CD4-positive, alpha-beta memory T cell (primary cell): ENCODE data around the gene TMCC3. TPM values are rescaled to one million over a fixed set of nuclear protein-coding genes. Genes with fewer than 3 reads are reported as not detected.

Experiments
- CTCF ChIA-PET: fragments of 350-600 bp; sonication (Branson Sonifier 250); formaldehyde crosslinking; loops from one replicate; lab custom pipeline; 2021; ENCODE audit warnings: inconsistent platforms; ENCODE audit not compliant: partially characterized antibody; lab: Charles Lee
- POLR2A ChIA-PET: fragments of 350-600 bp; sonication (Branson Sonifier 250); formaldehyde crosslinking; loops from one replicate; lab custom pipeline; 2021; ENCODE audit not compliant: partially characterized antibody; lab: Charles Lee
- DNase-seq, 5 donors: peaks; one replicate each; pipeline versions ENCODE4 v3.0.0 to v3.0.0-alpha.2; 2020 to 2022; ENCODE audit warnings: mixed read lengths in 1 of 5
- H3K27ac ChIP-seq: one replicate; pipeline ENCODE4 v1.7.0; 2013; ENCODE audit warnings: low read depth, low read length
- H3K27me3 ChIP-seq: 2 replicates; pipeline ENCODE4 v1.7.0; 2013; ENCODE audit warnings: mild to moderate bottlenecking, low read length, moderate library complexity; ENCODE audit not compliant: insufficient read depth
- H3K36me3 ChIP-seq: 2 replicates; pipeline ENCODE4 v1.7.0; 2013; ENCODE audit warnings: mild to moderate bottlenecking, low read length, moderate library complexity; ENCODE audit not compliant: insufficient read depth
- H3K4me1 ChIP-seq: 2 replicates; pipeline ENCODE4 v1.7.0; 2013; ENCODE audit warnings: mild to moderate bottlenecking, low read length, moderate library complexity; ENCODE audit not compliant: insufficient read depth
- H3K4me3 ChIP-seq, 2 donors: one replicate each; pipeline ENCODE4 v1.7.0; 2013; ENCODE audit warnings: low read length in 2 of 2, mild to moderate bottlenecking in 1 of 2
- H3K9me3 ChIP-seq, 2 donors: one replicate each; pipeline ENCODE4 v1.7.0; 2013; ENCODE audit warnings: low read length in 2 of 2, control low read depth in 1 of 2; ENCODE audit not compliant: control insufficient read depth in 1 of 2
- H3K27ac Mint-ChIP-seq, 7 donors: one replicate each; pipeline ENCODE4 v1.8.0; 2020 to 2021; ENCODE audit warnings: mixed read lengths in 7 of 7, mild to moderate bottlenecking in 6 of 7, inconsistent platforms in 3 of 7, moderate library complexity in 3 of 7
- H3K27me3 Mint-ChIP-seq, 2 donors: one replicate each; pipeline ENCODE4 v1.8.0; 2020 to 2021; ENCODE audit warnings: mixed read lengths in 2 of 2
- H3K36me3 Mint-ChIP-seq, 2 donors: one replicate each; pipeline ENCODE4 v1.8.0; 2020 to 2021; ENCODE audit warnings: mixed read lengths in 2 of 2, inconsistent platforms in 1 of 2, mild to moderate bottlenecking in 1 of 2
- H3K4me1 Mint-ChIP-seq, 4 donors: one replicate each; pipeline ENCODE4 v1.8.0; 2020 to 2021; ENCODE audit warnings: mixed read lengths in 4 of 4, mild to moderate bottlenecking in 1 of 4
- H3K4me3 Mint-ChIP-seq, 8 donors: one replicate each; pipeline ENCODE4 v1.8.0; 2020 to 2021; ENCODE audit warnings: mixed read lengths in 8 of 8, mild to moderate bottlenecking in 7 of 8, moderate library complexity in 6 of 8, inconsistent platforms in 3 of 8
- H3K9me3 Mint-ChIP-seq, 8 donors: one replicate each; pipeline ENCODE4 v1.8.0; 2020 to 2021; ENCODE audit warnings: mixed read lengths in 8 of 8, mild to moderate bottlenecking in 5 of 8, inconsistent platforms in 3 of 8, moderate library complexity in 1 of 8
- intact Hi-C: fragments of 100-400 bp; cut with micrococcal nuclease; formaldehyde crosslinking; loops from one replicate; pipeline ENCODE4 v1.15.1; 2023
- polyA plus RNA-seq, 2 donors: library from polyadenylated mRNA; unstranded; fragments of 300-500 nt; fragmentation: Illumina TruSeq; gene quantifications; one replicate each; pipeline ENCODE4 v1.2.3, GENCODE V29; 2021
- total RNA-seq, 2 experiments: library from RNA; stranded (reverse); gene quantifications; one replicate each; pipeline ENCODE4 v1.2.3, GENCODE V29; 2021

The TMCC3 gene
- total and polyA plus RNA-seq, 4 experiments from 2014 or later, result 0.14 to 0.91 (median 0.30) TPM

- Mint-ChIP-seq H3K9me3 (no peaks in the 10 kb centered on the region), H3K4me3 (no peak overlapping the region), H3K36me3 (no peaks in the 10 kb centered on the region), H3K27me3 (no peaks in the 10 kb centered on the region), H3K27ac (no peak overlapping the region), H3K4me1 (no peaks in the 10 kb centered on the region)
- POLR2A ChIA-PET, result no interaction called here
- intact Hi-C loops, result no loop called here
- H3K27ac ChIP-seq, result no peak overlapping the region
- H3K36me3 ChIP-seq, result no peaks in the 10 kb centered on the region
- CTCF ChIA-PET, result no interaction called here
- no peaks in the 10 kb centered on the region for H3K27me3 ChIP-seq
- no peak for DNase-seq
- no peak overlapping the region for H3K4me3 ChIP-seq
- H3K9me3 ChIP-seq, result no peaks in the 10 kb centered on the region
- peaks cover under 1% of the 10 kb centered on the region for H3K4me1 ChIP-seq
These were observed 15.6 kb downstream of the TMCC3 start for GRCh38 chr12:94634717-94635116.

GRCh38 chr12:94633401-94633800 lies 17.0 kb downstream of the TMCC3 start:
- Histone ChIP-seq H3K9me3 (no peaks in the 10 kb centered on the region), H3K4me1 (no peaks in the 10 kb centered on the region), H3K4me3 (no peak overlapping the region), H3K27me3 (no peaks in the 10 kb centered on the region), H3K27ac (no peak overlapping the region), H3K36me3 (no peaks in the 10 kb centered on the region)
- Mint-ChIP-seq H3K9me3 (no peaks in the 10 kb centered on the region), H3K27me3 (no peaks in the 10 kb centered on the region), H3K4me3 (no peak overlapping the region), H3K4me1 (no peaks in the 10 kb centered on the region), H3K27ac (no peak overlapping the region), H3K36me3 (no peaks in the 10 kb centered on the region)
- no peak for DNase-seq
- intact Hi-C loops, result no loop called here
- CTCF ChIA-PET, result no interaction called here
- POLR2A ChIA-PET, result no interaction called here

GRCh38 chr12:94631058-94631457 lies 19.3 kb downstream of the TMCC3 start:
- Mint-ChIP-seq H3K36me3 (no peaks in the 10 kb centered on the region), H3K27ac (no peak overlapping the region), H3K4me3 (no peak overlapping the region), H3K4me1 (no peaks in the 10 kb centered on the region), H3K27me3 (no peaks in the 10 kb centered on the region), H3K9me3 (peaks cover 0 to 2% (median 0%) of the 10 kb centered on the region in 8 donors)
- DNase-seq, result no peak
- H3K27me3 ChIP-seq, result no peaks in the 10 kb centered on the region
- ChIA-PET CTCF (interaction anchor here (0.7 kb wide), 1 partner anchor 26 kb away, joined by 3 read pairs; no protein-coding TSS in a partner anchor), POLR2A (no interaction called here)
- no peak overlapping the region for H3K4me3 ChIP-seq
- H3K36me3 ChIP-seq, result no peaks in the 10 kb centered on the region
- intact Hi-C loops, result no loop called here
- no peak overlapping the region for H3K27ac ChIP-seq
- no peaks in the 10 kb centered on the region for H3K9me3 ChIP-seq
- H3K4me1 ChIP-seq, result no peaks in the 10 kb centered on the region

GRCh38 chr12:94628819-94629472 lies 21.4 kb downstream of the TMCC3 start:
- no peaks in the 10 kb centered on the region for H3K27me3 ChIP-seq
- H3K9me3 ChIP-seq, result no peaks in the 10 kb centered on the region
- ChIA-PET CTCF (no interaction called here), POLR2A (no interaction called here)
- intact Hi-C loops, result no loop called here
- Mint-ChIP-seq H3K4me3 (no peak overlapping the region), H3K27ac (no peak overlapping the region), H3K27me3 (no peaks in the 10 kb centered on the region), H3K36me3 (no peaks in the 10 kb centered on the region), H3K9me3 (peaks cover 0 to 2% (median 0%) of the 10 kb centered on the region in 8 donors), H3K4me1 (no peaks in the 10 kb centered on the region)
- H3K27ac ChIP-seq, result no peak overlapping the region
- no peaks in the 10 kb centered on the region for H3K4me1 ChIP-seq
- no peaks in the 10 kb centered on the region for H3K36me3 ChIP-seq
- H3K4me3 ChIP-seq, result no peak overlapping the region
- no peak for DNase-seq

- ChIA-PET POLR2A (no interaction called here), CTCF (no interaction called here)
- H3K9me3 ChIP-seq, result no peaks in the 10 kb centered on the region
- Mint-ChIP-seq H3K27me3 (no peaks in the 10 kb centered on the region), H3K9me3 (peaks cover 0 to 2% (median 0%) of the 10 kb centered on the region in 8 donors), H3K36me3 (no peaks in the 10 kb centered on the region), H3K4me1 (no peaks in the 10 kb centered on the region), H3K4me3 (no peak overlapping the region), H3K27ac (no peak overlapping the region)
- no peak overlapping the region for H3K27ac ChIP-seq
- intact Hi-C loops, result no loop called here
- no peak for DNase-seq
- no peaks in the 10 kb centered on the region for H3K36me3 ChIP-seq
- H3K4me3 ChIP-seq, result no peak overlapping the region
- no peaks in the 10 kb centered on the region for H3K27me3 ChIP-seq
- no peaks in the 10 kb centered on the region for H3K4me1 ChIP-seq
These were observed 22.0 kb downstream of the TMCC3 start for GRCh38 chr12:94628369-94628768.

GRCh38 chr12:94625531-94625930 lies 24.8 kb downstream of the TMCC3 start:
- Mint-ChIP-seq H3K4me3 (no peak overlapping the region), H3K36me3 (peaks cover 0 to 2% of the 10 kb centered on the region in 2 donors), H3K27ac (no peak overlapping the region), H3K27me3 (no peaks in the 10 kb centered on the region), H3K4me1 (peaks cover 14 to 17% (median 15%) of the 10 kb centered on the region in 4 donors), H3K9me3 (peaks cover 0 to 2% (median 0%) of the 10 kb centered on the region in 8 donors)
- peaks cover 7% of the 10 kb centered on the region for H3K4me1 ChIP-seq
- H3K36me3 ChIP-seq, result no peaks in the 10 kb centered on the region
- no peaks in the 10 kb centered on the region for H3K27me3 ChIP-seq
- POLR2A ChIA-PET, result no interaction called here
- H3K4me3 ChIP-seq, result no peak overlapping the region
- DNase-seq, result no peak
- CTCF ChIA-PET, result no interaction called here
- no peaks in the 10 kb centered on the region for H3K9me3 ChIP-seq
- intact Hi-C loops, result no loop called here
- no peak overlapping the region for H3K27ac ChIP-seq

- H3K4me1 Mint-ChIP-seq, result peaks cover 14 to 27% (median 21%) of the 10 kb centered on the region in 4 donors
- no peaks in the 10 kb centered on the region for H3K9me3 ChIP-seq
- intact Hi-C loops, result no loop called here
- peaks cover 0 to 2% (median 0%) of the 10 kb centered on the region in 8 donors for H3K9me3 Mint-ChIP-seq
- ChIA-PET POLR2A (no interaction called here), CTCF (interaction anchor here (0.7 to 3.5 kb wide), 3 partner anchors 18 to 22 kb away, joined by 3 to 12 read pairs (median 3); no protein-coding TSS in a partner anchor)
- no peak overlapping the region for H3K27ac Mint-ChIP-seq
- peaks cover 7% of the 10 kb centered on the region for H3K4me1 ChIP-seq
- H3K27me3 Mint-ChIP-seq, result no peaks in the 10 kb centered on the region
- H3K27ac ChIP-seq, result no peak overlapping the region
- H3K4me3 Mint-ChIP-seq, result no peak overlapping the region
- H3K36me3 ChIP-seq, result no peaks in the 10 kb centered on the region
- DNase-seq, result no peak
- no peaks in the 10 kb centered on the region for H3K27me3 ChIP-seq
- peaks cover 0 to 2% of the 10 kb centered on the region in 2 donors for H3K36me3 Mint-ChIP-seq
- H3K4me3 ChIP-seq, result no peak overlapping the region
These were observed 27.0 kb downstream of the TMCC3 start for GRCh38 chr12:94623161-94623920.
